Suppressor macrophage (primary cell): Measurements from ENCODE around the gene RBP5.
A peak's percentile ranks its signal among the peaks of the same experiment; 100 is the strongest.

Source experiments
- DNase-seq, 4 experiments: peaks; one replicate each; pipeline ENCODE4 v3.0.0-alpha.2; 2020 to 2022

The RBP5 gene

DNA sequence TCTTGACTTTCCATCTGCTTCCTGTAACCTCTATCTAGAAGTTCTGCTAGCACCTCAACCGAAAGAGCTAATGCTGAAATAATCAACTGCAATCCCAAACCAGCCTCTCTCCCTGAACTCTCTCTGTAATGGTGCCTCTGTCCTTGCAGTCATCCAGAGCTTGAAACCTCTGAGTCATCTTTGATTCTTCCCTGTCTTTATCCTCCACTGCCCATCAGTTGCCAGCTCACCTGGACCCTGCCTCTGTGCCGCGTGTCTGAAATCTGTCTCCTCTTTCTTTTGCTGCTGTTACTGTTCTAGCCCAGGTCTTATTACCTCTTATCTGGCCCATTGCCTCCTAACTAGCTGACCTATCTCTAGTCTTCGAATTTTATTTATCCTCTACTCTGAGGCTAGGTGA is 17.0 kb upstream of the RBP5 start:
- no peak for DNase-seq

DNA sequence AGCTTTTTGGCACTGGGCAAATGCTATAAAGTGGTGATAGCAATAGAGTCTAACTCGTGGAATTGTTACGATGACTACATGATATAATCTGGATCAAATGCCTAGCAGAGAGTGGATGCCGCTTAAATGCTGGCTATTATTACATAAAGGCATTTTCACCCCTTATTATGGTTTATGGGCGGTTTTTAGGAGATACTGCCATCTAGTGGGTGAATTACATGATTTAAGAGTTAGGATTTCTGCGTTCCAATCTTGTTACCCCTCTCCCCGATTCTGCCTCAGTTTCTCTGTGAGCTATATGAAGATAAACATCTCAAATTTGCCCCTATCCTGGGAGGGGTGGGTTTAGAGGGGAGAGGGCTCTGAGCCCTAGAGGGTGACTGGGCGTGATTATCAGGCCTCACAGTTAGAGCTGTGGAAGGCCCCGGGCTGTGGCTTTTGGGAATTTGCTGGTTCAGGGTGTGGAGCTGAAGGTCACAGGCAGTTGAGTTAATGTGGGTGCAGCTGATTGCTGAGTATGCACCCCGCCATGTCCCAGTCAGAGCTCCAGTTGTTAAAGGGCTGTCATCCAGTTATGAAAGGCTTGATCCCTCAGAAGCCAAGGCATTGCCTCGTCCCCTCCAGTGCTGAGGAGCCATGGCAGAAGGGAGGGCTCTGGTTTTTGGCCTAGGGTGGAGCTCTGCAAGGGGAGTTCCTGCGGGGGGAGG is 15.9 kb upstream of the RBP5 start:
- peak in 3 of 4 experiments; percentile 35 to 67 (median 59) for DNase-seq

DNA sequence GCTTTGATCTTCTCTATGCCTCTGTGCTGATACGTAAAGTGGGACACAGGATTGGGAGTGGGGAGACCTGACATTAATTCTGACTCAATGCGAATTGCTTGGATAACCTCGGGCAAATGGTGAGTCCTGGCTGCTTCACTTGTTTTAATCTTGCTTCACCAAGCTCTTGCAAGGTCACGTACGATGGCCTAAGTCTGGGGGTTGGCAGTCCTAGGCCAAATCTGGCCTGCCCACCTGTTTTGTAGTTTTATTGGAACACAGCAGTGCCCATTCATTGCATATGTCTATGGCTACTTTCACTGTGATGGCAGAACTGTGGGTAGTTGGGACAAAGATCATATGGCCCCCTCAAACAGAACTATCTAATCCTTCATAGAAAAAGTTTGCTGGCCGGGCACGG is 14.9 kb upstream of the RBP5 start:
- no peak for DNase-seq

DNA sequence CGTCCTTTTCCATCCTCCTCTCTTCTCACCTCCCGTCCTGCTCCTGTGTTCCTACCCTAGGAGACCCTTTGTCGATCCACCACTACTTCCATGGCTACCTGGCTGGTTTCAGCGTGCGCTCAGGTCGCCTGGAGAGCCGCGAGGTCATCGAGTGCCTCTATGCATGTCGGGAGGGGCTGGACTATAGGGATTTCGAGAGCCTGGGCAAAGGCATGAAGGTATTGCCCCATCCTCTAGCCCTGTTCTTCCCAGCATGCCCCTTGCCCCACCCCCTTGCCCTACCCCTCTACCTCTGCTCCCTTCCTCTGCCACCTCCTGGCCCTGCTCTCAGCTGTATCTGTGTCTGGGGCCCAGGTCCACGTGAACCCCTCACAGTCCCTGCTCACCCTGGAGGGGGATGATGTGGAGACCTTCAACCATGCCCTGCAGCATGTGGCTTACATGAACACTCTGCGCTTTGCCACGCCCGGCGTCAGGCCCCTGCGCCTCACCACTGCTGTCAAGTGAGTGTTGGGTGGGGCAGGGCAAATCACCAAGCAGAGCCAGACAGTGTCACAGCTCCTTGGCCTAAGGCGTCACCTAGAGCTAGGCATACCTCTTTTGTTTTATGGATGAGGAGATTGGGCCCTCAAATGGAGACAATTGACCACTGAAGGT is 14.2 kb upstream of the RBP5 start:
- no peak for DNase-seq

DNA sequence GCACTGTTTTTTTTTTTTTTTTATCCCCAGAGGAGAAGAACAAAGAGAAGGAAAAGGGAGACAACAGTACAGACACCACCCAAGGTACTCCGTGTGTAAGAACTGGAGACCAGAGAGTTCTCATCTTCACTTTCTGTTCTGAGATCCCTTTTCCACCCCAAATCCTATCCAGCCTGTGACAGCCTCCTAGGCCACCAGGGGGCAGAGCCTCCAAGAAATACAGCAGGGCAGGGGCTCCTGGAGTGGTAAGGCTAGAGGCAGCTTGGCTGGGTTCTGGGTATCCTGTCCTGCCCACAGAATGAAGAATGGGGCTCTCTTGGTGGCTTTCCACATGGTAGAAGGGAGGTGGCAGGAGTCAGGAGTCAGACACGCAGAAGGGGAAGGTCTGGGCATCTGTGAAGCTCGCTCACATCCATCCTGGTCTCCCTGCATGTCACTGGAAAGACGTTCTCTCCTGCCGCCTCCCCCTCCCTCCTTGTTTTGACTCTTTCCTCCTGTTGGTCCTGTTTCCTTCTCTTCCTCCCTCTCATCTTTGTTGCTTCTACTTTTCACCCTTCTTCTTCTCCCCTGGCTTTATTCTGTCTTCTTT is 13.5 kb upstream of the RBP5 start:
- peak; percentile 71 to 83 (median 78) for DNase-seq

DNA sequence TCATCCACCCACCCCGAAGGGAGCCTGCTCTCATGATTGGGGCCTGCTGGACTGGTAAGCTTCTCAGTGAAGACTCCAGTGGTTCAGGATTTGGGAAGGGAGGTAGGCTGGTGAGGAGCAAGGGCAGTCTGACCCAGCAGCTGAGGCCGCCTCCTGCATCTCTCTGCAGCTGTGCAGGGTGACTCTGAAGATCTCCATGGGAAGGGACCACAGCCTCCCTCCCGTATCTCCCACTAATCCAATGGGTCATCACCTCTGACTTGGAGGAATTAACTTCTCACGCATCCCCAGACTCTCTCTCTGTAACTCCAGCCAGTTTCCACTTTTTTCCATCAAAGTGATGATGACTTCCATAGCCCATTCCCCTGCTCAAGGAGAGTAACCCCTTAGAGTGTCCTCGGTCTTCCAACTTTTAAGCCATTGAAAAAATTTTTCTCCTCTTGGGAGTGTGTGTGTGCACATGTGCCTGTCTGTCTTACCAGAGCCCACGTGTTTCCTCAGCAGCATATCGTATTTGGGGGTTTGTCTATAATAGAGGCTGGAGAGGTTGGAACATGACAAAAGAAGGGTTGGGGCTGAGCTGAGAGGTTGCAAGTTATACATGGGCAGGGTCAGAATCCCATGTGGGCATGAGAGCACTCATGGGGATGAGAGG is 12.8 kb upstream of the RBP5 start:
- no peak for DNase-seq

DNA sequence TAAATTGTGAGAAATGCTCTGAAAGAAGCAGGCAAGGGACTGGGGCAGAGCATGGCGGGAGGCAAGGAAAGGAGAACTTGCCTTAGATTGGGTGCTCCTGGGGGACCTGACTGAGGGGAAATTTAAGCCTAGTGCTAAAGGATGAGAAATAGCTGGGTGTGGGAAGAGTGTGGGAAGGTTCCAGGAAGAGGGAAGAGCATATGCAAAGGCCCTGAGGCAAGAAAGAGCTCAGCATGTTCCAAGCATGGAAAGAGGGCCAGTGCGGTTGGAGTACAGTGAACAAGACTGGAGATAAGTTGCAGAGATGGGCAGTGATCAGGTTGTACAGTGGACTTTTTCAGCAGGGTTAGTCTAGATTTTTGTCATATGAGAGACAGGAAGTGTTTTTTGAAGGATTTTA is 10.5 kb upstream of the RBP5 start:
- peak in 2 of 4 experiments; percentile 8 to 14 for DNase-seq

DNA sequence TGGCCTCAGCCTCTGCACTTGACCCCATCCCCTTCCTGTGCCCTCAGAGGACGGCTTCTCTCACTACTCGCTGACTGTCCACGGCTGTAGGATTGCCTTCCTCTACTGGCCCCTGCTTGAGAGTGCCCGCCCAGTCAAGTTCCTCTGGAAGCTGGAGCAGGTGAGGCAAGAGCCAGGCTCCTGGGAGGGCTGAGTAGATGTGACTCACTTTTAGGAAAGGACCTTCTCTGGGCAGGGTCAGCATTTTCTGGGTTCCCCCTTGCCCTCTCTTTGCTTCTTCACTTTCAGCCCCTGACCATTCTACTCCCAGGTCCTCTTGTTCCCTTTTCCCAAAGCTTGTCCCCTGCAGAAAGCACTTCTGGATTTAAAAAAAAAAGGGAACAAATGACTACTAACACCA is 9.2 kb upstream of the RBP5 start:
- peak; percentile 55 to 76 (median 69) for DNase-seq

DNA sequence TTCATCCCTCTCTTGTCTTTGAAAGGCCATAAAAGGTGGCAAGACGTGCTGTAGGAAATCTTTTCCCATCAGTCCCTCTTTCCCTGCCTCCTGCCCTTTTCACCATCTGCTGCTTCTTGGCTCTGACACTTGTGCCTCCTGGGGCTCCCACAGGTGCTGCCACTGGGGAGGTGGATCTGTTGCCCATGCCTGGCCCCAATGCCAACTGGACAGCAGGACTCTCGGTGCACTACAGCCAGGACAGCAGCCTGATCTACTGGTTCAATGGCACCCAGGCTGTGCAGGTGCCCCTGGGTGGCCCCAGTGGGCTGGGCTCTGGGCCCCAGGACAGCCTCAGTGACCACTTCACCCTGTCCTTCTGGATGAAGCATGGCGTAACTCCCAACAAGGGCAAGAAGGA is 8.0 kb upstream of the RBP5 start:
- DNase-seq, result no peak

DNA sequence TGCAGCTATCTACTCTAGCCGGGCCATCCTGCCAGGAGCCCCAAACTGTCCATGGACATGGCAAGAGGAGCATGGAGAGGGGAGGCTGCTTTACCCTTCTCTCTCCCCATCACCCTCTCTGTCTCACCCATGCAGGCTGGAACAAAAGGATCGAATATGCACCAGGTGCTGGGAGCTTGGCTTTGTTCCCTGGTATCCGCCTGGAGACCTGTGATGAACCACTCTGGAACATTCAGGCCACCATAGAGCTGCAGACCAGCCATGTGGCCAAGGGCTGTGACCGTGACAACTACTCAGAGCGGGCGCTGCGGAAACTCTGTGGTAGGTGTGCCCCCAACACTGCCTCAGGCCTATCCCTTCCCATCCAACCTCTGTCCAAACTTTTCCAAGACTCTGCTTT is 7.4 kb upstream of the RBP5 start:
- DNase-seq, result no peak

DNA sequence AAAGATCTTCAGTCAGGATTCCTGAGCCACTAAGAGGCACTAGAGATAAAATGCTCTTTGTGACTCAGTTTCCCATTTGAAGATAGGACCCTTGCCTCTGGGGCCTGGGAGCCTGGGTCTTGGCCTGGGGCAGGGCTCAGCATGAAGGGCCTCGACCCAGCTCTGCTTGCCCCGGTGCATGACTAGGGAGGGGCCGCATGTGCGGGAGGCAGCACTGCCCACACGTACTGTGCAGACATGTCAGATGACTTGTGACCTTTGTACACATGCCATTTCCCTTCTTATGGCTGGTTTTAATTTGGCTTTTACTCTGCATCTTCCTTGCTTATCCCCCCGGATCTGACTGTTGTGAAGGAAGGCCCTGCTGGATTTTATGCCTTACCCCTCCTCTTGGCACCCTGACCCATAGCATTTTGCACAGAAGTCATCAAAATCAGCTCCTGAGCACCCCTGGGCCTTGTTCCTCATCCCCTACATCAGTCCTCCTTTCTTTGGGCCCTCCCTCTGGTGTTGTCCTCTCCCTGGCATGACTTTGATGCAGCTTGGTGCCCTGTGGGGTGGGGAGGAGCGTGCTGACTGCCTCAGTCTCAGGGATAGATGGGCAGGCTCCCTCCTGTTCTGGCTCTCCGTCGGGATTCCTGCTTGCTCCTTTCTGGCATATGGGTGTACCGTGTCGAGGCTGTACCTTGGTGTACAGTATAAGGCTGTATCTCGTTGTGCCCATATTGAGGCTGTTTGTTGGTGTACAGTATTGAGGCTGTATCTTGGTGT is 5.9 kb upstream of the RBP5 start:
- DNase-seq, result peak in 3 of 4 experiments; percentile 23 to 43 (median 42)

DNA sequence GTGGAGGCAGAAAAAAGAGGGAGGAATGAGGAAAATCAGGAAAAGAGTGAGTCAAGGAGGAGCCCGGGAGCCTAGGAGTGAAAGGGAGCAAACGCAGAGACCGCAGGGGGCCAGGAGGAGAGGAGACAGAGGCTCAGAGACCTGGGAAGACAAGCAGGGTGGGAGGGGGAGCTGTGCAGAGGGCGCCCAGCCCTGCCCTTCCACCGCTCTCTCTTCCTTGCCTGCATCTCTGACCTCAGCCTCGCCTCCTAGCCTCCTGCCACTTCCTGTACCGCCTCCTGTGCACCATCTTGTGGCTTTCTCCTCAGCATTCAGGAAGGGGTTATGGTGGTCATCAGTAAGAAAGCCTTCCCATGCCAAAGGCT is 2.8 kb upstream of the RBP5 start:
- peak in 3 of 4 experiments; percentile 16 to 31 (median 26) for DNase-seq

DNA sequence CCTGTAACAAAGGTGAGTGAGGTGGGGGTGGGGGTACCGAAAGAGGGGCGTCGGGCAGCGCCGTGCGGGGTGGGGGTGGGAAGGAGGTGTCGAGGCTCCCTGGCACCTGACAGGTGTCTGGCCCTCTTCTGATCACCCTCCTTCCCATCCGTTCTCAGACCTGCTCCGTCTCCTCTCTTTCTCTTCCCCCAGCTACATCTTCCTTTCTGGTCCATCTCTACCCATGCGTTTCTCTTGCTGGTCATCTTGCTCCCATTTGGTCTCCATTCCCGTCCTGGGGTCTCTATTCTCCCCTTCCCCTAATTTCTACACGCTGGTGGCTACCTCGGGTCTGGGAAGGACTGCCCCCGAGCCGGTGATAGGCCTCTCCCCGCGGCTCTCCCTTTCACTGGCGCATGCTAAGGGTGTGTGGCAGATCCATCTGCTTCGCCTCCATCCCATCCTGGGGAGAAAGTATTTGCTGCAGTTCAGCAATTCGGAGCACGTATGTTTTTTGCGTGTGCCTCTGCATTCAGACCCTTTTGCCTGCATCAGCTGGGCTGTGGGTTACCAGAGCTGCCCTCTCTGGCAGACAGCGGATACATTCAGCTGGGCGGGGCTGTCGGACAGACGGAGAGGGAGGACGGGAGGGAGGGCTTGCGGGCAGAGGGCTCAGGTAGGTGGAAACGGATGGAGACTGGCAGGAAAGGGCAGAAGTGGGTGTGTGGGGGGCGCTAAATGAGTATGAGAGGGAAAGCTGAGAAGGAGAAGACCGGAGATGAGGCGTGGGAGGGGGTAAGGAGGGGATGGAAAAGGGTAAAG is 2.2 kb upstream of the RBP5 start:
- peak in 2 of 4 experiments; percentile 25 to 33 for DNase-seq

DNA sequence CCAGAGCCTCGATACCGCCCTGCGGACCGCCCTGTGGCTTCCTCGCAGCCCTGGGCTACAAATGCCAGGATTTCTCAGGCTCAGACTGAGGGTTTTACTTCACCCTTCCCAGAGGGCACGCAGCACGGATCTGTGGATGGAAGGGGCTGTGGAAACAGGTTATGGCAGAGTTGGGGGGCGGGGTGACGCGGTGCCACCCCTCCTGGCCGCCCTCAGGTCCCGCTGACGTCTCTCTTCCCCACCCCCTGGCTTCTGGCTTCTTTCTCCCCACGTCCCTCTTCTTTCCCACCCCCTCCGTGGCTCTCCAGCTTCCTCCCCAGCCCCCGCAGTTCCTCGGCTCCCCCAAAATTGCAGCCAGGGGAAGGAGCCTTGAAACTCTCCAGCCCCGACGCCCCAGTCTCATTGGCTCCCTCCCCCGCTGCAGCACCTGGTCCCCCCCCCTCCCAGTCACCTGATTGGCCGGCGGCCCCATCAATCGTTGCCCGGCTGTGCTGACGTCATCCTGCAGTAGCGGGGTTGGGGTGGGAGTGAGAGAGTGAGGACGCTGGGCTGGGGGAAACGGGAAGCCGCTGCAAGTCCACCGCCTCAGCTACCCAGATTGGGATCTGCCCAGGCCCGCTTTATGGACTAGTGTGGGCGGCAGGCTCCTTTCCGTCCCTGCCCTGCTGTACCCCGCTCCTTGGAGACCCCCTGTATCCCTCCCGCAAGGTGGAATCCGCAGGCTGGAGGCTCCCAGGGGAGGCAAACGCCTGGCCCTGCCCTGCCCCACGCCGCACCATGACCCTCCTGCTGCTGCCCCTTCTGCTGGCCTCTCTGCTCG is 1.4 kb upstream of the RBP5 start, which contains the start of gene CLSTN3:
TSS of gene CLSTN3 (plus strand) at position 500 of the 820 bp plus-strand sequence. CDS start at position 778, 278 bp downstream.
- DNase-seq, result peak; percentile 66 to 78 (median 72)

DNA sequence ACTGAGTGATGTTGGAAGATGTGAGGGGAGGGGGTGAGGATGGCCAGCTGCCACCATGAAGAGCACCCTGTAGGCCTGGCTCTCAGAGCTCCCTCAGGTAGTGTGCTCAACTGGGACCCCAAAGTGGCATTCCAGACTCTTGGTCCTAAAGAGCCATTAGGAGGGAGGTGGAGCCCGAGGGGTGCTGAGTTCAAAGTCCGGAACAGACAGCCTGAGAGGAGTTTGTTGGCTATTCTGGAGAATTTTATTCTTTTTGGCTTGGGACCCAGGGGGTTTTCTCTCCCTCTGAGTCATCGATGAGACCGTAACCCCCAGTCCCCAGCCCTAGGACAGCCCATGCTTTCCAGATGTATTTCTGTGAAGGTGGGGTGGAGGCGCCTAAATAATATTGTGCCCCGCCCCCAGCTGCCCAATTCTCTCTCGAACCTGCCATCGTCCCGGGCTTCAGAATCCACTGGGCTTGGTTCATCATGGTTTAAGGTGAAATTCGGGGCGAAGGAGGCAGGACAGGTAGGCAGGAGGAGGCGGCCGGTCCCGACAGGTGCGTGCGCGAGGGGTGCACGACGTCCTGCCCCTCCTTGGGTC is 690 bp upstream of the RBP5 start:
- no peak for DNase-seq

DNA sequence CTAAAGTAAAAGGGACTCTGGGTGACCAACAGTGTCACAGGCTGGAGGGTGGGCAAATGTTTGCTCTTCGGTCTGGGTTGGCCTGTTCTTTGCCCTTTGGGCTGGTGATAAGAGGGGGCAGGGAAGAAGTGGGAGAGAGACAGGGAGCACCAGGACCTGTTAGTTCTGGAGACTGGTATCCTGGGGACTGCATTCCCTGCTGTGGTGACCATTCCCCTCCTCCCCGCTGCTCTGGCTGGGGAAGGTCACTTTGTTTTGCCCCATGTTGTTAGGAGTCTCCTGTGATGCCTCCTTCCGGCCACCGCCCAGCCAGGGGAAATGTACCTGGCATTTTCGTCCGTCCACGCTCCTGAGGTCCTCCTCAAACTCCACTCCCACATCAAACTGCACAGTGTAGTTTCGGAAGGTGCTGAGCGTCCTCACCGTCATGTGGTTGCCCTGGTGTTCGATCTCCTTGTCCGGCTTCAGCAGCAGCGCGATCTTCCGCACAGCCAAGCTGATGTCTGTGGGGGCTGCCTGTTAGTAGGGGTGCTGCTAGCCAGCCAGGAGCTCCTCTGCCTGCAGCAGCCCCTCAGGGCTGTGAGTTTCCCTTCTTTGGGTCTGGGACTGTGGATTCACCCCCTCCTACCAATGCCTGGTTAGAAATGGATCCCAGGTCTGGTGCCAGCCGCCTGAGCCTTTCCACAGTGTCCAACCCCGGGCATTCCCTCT is 618 bp downstream of the RBP5 start:
- DNase-seq, result no peak

DNA sequence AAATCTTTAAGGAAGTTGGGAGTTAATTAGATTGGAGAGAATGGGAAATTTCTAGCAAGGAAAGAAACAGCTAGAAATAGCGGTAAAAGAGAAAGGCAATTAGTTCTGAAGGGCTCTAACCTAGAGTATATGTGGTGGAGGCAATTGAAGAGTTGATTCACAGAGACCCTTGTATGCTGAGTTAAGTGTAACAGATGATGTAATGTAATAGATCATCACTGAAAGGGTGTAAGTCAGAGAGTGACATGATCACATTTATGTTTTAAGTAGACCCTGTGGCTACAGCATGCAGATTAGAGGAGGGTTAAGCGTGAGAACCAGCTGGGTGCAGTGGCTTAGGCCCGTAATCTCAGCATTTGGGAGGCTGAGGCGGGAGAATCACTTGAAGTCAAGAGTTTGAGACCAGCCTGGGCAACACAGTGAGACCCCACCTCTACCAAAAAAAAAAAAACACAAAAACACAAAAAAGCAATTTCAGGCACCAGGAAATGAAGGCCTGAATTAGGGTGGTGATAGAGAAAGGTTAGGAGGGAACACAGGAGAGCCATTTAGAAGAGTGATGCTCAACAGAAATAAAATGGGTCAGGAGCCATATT is 3.0 kb downstream of the RBP5 start:
- DNase-seq, result no peak

DNA sequence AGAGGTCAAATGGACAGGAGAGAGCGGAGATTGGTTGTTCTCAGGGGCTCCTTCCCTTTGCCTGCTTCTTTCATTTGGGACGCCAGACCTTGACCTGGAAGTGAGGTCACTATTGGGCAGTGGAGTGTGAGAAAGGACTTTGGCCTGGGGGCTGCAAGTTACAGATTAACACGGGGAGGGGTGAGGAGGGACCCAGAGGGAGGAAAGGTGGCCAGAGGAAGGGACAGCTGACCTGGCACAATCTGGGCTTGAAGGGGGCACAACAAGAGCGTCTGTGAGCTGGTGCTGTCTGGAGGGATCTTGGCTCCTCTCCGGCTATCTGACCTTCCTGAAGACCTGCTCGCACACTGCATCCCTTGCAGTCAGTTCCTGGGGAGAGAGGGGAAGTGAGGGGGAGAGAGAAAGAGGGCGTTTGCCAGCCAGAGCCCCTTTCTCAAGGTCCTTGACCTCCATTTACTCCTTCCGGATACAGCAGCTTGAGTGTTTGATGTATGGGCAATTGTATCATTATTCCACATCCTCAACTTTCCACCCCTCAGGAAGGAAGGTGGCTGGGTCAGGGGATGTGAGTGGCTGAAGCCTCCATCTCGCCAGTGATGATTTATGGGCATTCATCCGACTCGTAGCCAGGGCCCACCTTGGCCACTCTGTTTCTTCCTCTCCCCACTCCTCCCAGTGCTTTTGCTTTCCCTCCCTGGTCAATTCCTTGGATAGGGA is 4.7 kb downstream of the RBP5 start:
- DNase-seq, result no peak
